ENCODE data around the gene BNC2.

- TF ChIP-seq CTCF (IDR thresholded peaks at IDR 0.05; ENCODE audit: insufficient read depth, low read length) = no peak
- no peak for TF ChIP-seq POLR2AphosphoS5 (IDR thresholded peaks at IDR 0.05; ENCODE audit: low read depth)
- no peak for TF ChIP-seq GABPA (IDR thresholded peaks at IDR 0.05; ENCODE audit: low read depth)
- no peak for TF ChIP-seq REST (IDR thresholded peaks at IDR 0.05; ENCODE audit: insufficient replicate concordance, low read depth)
- no peak for TF ChIP-seq SPI1 (IDR thresholded peaks at IDR 0.05; ENCODE audit: borderline replicate concordance, low read depth)
Observed at GRCh38 chr9:16727452-16728136, 142.9 kb downstream of the BNC2 start.
